ENCODE results near the gene KRTAP12-3.

DNA sequence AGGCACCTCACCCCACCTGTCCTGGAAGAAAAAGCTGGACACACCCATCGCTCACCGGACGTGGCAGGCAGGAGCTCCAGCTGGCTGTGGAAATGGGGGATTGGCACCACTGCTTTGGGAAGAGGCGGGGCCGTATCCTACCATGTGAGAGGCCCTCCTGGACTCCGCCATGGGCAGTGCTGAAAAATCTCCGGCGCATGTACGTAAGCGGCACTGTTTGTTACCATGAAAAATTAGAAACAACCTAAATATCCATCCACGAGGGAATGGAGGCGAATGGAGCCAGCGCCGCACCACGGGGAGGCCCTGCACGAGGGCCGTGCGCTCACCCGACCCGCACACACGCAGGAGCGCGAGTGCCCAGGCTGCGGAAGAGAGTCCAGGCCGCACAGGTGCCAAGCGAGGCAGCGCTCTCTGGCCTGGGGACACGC, 42.8 kb upstream of the KRTAP12-3 start:
- TF ChIP-seq GATA2 (IDR thresholded peaks at IDR 0.05; ENCODE audit: low read depth, low read length) = no peak
- TF ChIP-seq GATA3 (IDR thresholded peaks at IDR 0.05; ENCODE audit: low read depth, low read length) = no peak
